Activated CD8-positive, alpha-beta T cell treated with anti-CD3 and anti-CD28 coated beads for 36 hours (primary cell): ENCODE measurements around the gene SLC25A26. TPM values are rescaled to one million over a fixed set of nuclear protein-coding genes. Genes with fewer than 3 reads are reported as not detected.

ENCODE experiments used
- ATAC-seq: fragments of 200-7000 bp; cut with Tn5 transposase; one replicate; pipeline ENCODE4 v1.10.0; 2021; ENCODE audit warnings: mild to moderate bottlenecking, moderate library complexity
- CTCF ChIA-PET: fragments of 350-600 bp; sonication (Branson Sonifier 250); formaldehyde crosslinking; loops from one replicate; lab custom pipeline; 2021; ENCODE audit warnings: antibody characterized with exemption; lab: Charles Lee
- POLR2A ChIA-PET: fragments of 350-600 bp; sonication (Branson Sonifier 250); formaldehyde crosslinking; loops from one replicate; lab custom pipeline; 2021; ENCODE audit warnings: antibody characterized with exemption; lab: Charles Lee
- DNase-seq: peaks from one replicate; pipeline ENCODE4 v3.0.0-alpha.2; 2020
- H3K27ac Mint-ChIP-seq: one replicate; pipeline ENCODE4 v1.8.0; 2021; ENCODE audit warnings: mild to moderate bottlenecking, mixed read lengths
- H3K27me3 Mint-ChIP-seq: one replicate; pipeline ENCODE4 v1.8.0; 2021; ENCODE audit warnings: mixed read lengths
- H3K36me3 Mint-ChIP-seq: one replicate; pipeline ENCODE4 v1.8.0; 2021; ENCODE audit warnings: low read depth, mixed read lengths
- H3K4me1 Mint-ChIP-seq: one replicate; pipeline ENCODE4 v1.8.0; 2021; ENCODE audit warnings: low read depth, mixed read lengths
- H3K4me3 Mint-ChIP-seq: one replicate; pipeline ENCODE4 v1.8.0; 2021; ENCODE audit warnings: mild to moderate bottlenecking, moderate library complexity, mixed read lengths
- H3K9me3 Mint-ChIP-seq: one replicate; pipeline ENCODE4 v1.8.0; 2021; ENCODE audit warnings: mixed read lengths
- intact Hi-C: fragments of 100-400 bp; cut with micrococcal nuclease; formaldehyde crosslinking; loops from one replicate; pipeline ENCODE4 v1.10.0; 2022
- total RNA-seq, 2 experiments: library from RNA; stranded (reverse); gene quantifications; one replicate each; pipeline ENCODE4 v1.2.3, GENCODE V29; 2021
- TF ChIP-seq, protein P1 (sequence below): fragments of 200-600 bp; IDR thresholded peaks from one replicate; pipeline ENCODE4 v1.8.0; 2022; ENCODE audit warnings: antibody characterized with exemption, mild to moderate bottlenecking

Gene SLC25A26, protein sequence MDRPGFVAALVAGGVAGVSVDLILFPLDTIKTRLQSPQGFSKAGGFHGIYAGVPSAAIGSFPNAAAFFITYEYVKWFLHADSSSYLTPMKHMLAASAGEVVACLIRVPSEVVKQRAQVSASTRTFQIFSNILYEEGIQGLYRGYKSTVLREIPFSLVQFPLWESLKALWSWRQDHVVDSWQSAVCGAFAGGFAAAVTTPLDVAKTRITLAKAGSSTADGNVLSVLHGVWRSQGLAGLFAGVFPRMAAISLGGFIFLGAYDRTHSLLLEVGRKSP
- 10 to 100 TPM; 28.5 to 31.0 TPM for total RNA-seq

DNA sequence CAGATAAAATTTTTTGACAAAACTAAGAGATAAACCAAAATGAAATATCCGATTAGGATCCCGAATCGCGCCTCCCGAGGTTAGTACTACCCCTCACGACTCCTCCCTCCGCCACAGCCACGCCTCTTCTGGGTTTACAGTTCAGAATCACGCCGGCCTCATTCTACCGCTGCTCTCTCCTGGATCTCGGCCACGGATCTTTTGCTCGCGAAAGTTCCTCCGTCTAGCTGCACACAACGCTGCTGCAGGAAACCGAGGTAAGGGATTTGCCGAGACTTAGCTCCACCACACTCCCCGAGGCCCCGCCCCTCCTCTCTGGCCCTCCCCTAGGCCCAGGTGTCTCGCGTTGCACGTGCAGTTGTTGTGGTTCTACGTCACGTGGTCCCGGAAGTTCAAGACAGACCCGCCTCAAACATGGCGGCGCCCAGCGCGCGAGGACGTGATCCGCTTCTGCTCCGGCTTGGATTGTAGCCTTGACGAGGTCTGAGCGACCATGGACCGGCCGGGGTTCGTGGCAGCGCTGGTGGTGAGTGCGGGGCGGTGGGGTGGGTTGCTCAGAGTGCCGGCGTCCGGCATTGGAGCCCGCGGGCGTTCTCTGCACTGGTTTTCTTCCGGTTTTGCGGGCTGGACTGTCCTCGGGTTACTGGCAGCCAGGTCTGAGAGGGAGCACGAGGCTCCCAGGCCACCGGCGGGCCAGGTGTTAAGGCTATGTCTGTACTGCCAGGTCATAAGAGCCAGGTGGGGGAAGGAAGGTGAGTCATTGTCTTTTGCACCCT lies at the start of gene SLC25A26:
Gene SLC25A26 (plus strand): TSS at position 400 of the 776 bp plus-strand sequence. CDS start 94 bp downstream, at position 494.
- CTCF ChIA-PET = interaction anchor here (1.1 kb wide), 1 partner anchor 15 kb away, joined by 3 read pairs; no protein-coding TSS in a partner anchor
- no peaks in the 10 kb centered on the region for H3K27me3 Mint-ChIP-seq

DNA sequence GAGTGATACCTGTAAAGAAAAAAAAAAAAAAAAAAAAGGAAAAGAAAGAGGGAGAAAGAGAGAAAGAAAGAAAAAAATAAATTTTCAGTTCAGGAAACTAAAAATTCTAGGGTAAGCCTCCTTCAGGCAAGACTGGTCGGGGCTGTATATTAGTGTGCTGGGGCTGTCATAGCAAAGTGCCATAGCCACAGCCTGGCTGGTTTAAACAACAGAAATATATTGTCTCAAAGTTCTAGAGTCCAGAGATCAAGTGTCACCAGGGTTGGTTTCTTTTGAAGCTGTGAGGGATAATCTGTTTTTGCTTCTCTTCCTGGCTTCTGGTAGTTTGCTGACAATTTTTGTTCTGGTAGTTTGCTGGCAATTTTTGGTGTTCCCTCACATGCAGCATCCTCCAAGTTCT lies 48.4 kb upstream of the SLC25A26 start:
- ChIA-PET CTCF (no interaction called here), POLR2A (no interaction called here)
- Mint-ChIP-seq H3K27me3 (peaks cover 14% of the 10 kb centered on the region), H3K4me3 (no peak overlapping the region), H3K9me3 (no peaks in the 10 kb centered on the region), H3K4me1 (no peaks in the 10 kb centered on the region), H3K36me3 (no peaks in the 10 kb centered on the region), H3K27ac (no peak overlapping the region)
- no peak for ATAC-seq
- intact Hi-C loops = no loop called here
- TF ChIP-seq, protein P1, sequence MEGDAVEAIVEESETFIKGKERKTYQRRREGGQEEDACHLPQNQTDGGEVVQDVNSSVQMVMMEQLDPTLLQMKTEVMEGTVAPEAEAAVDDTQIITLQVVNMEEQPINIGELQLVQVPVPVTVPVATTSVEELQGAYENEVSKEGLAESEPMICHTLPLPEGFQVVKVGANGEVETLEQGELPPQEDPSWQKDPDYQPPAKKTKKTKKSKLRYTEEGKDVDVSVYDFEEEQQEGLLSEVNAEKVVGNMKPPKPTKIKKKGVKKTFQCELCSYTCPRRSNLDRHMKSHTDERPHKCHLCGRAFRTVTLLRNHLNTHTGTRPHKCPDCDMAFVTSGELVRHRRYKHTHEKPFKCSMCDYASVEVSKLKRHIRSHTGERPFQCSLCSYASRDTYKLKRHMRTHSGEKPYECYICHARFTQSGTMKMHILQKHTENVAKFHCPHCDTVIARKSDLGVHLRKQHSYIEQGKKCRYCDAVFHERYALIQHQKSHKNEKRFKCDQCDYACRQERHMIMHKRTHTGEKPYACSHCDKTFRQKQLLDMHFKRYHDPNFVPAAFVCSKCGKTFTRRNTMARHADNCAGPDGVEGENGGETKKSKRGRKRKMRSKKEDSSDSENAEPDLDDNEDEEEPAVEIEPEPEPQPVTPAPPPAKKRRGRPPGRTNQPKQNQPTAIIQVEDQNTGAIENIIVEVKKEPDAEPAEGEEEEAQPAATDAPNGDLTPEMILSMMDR = no peak
- no peak for DNase-seq

More for the DNA sequence above, at the start of gene SLC25A26:
- H3K9me3 Mint-ChIP-seq = peaks cover 7% of the 10 kb centered on the region
- ATAC-seq = peak; percentile 96
- POLR2A ChIA-PET = interaction anchor here (1.2 kb wide), 1 partner anchor 30 kb away, joined by 3 read pairs; no protein-coding TSS in a partner anchor
- peak; percentile 99 for DNase-seq
- H3K4me1 Mint-ChIP-seq = peaks cover 36% of the 10 kb centered on the region
- H3K27ac Mint-ChIP-seq = peak within 1 kb of the TSS; percentile 95
- intact Hi-C loops = loop anchor here (5.0 kb wide), 1 partner anchor 777 kb away; the partner anchor contains the start of gene KBTBD8
- TF ChIP-seq, protein P1 = no peak
- H3K4me3 Mint-ChIP-seq = peak within 1 kb of the TSS; percentile 97
- H3K36me3 Mint-ChIP-seq = peaks cover 33% of the 10 kb centered on the region

DNA sequence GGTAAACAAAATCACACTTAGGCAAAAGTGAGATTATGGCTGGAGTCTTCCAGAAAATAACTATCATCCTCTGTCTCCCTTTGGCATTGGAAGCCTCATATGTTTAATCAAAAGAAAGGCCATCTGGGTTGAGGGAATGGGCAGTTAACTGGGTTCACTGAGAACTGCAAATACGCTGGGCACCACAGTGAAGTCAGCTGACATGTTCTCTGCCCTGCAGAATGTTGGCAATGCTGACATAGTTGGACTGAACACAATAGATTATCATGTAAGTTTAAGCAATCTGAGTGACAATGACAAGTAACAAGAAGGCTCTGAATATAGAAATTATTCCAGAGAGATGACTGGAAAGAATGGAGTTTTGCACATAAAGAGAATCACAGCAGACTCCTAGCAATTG lies 43.8 kb upstream of the SLC25A26 start:
- H3K27me3 Mint-ChIP-seq = peaks cover 4% of the 10 kb centered on the region
- CTCF ChIA-PET = interaction anchor here (1.1 kb wide), 1 partner anchor 18 kb away, joined by 3 read pairs; no protein-coding TSS in a partner anchor

DNA sequence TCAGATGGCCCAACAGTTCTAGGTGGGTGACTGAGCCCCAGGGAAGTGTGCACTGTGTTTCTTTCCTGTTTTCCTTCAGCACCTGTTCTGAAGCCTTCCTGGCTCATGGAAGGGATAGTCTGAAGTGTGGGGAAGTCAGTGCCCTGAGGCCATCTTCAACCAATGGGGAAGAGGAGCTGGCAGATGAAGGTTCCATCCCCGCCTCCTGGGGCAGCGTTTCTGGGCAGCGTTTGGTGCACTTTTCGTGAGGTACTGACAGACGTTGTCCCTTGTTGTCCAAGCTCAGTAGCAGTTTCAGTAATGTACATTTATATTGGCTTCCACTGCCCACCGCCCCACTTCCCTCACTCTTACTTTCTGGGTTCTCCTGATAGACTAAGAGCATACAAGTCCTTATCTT lies 42.6 kb upstream of the SLC25A26 start:
- CTCF ChIA-PET = interaction anchor here (1.1 kb wide), 1 partner anchor 17 kb away, joined by 3 read pairs; no protein-coding TSS in a partner anchor

More for the DNA sequence above, 43.8 kb upstream of the SLC25A26 start:
- ATAC-seq = no peak
- TF ChIP-seq, protein P1 = no peak
- no peak overlapping the region for H3K27ac Mint-ChIP-seq
- H3K9me3 Mint-ChIP-seq = no peaks in the 10 kb centered on the region
- H3K36me3 Mint-ChIP-seq = no peaks in the 10 kb centered on the region
- POLR2A ChIA-PET = no interaction called here
- intact Hi-C loops = no loop called here
- DNase-seq = no peak
- H3K4me3 Mint-ChIP-seq = no peak overlapping the region
- H3K4me1 Mint-ChIP-seq = no peaks in the 10 kb centered on the region

More for the DNA sequence above, 42.6 kb upstream of the SLC25A26 start:
- H3K36me3 Mint-ChIP-seq = no peaks in the 10 kb centered on the region
- no peaks in the 10 kb centered on the region for H3K4me1 Mint-ChIP-seq
- intact Hi-C loops = no loop called here
- ATAC-seq (no peak), DNase-seq (no peak)
- peaks cover under 1% of the 10 kb centered on the region for H3K27me3 Mint-ChIP-seq
- POLR2A ChIA-PET = no interaction called here
- no peaks in the 10 kb centered on the region for H3K9me3 Mint-ChIP-seq
- TF ChIP-seq, protein P1 = no peak
- no peak overlapping the region for H3K27ac Mint-ChIP-seq
- H3K4me3 Mint-ChIP-seq = no peak overlapping the region
